Tibial nerve (tissue), 4 donors: ENCODE measurements around the gene WDR12. TPM values are rescaled to one million over a fixed set of nuclear protein-coding genes. Genes with fewer than 3 reads are reported as not detected.
A peak's percentile ranks its signal among the peaks of the same experiment; 100 is the strongest.

ENCODE experiments used
- DNase-seq, 2 donors: peaks; one replicate each; pipeline ENCODE4 v3.0.0-alpha.2; 2019; ENCODE audit warnings: low spot score in 2 of 2
- H3K27ac ChIP-seq, 4 donors: fragments of 200-600 bp; sonication (generic) in 3 of 4; one replicate each; pipeline ENCODE4 v1.5.1; 2017 to 2019; ENCODE audit warnings: mild to moderate bottlenecking in 1 of 4
- H3K27me3 ChIP-seq, 2 donors: fragments of 200-600 bp; sonication (generic) in 1 of 2; one replicate each; pipeline versions ENCODE4 v1.5.1 to v1.6.0; 2017 to 2019
- H3K36me3 ChIP-seq, 3 donors: fragments of 200-600 bp; sonication (generic); one replicate each; pipeline ENCODE4 v1.5.1; 2018 to 2019
- H3K4me1 ChIP-seq, 4 donors: fragments of 200-600 bp; sonication (generic) in 3 of 4; one replicate each; pipeline ENCODE4 v1.5.1; 2017 to 2019
- H3K4me3 ChIP-seq, 4 donors: fragments of 200-600 bp; sonication (generic) in 3 of 4; one replicate each; pipeline ENCODE4 v1.5.1; 2017 to 2019; ENCODE audit warnings: mild to moderate bottlenecking in 1 of 4, moderate library complexity in 1 of 4
- H3K9me3 ChIP-seq, 4 donors: fragments of 200-600 bp; sonication (generic) in 3 of 4; one replicate each; pipeline ENCODE4 v1.5.1; 2017 to 2019
- CTCF ChIP-seq, 5 experiments: fragments of 200-600 bp in 3 of 5; fragments of 450-650 bp in 2 of 5; sonication (generic) in 3 of 5; IDR thresholded peaks; one replicate each; pipeline ENCODE4 v1.5.1; 2016 to 2019; ENCODE audit warnings: antibody characterized with exemption in 5 of 5, mild to moderate bottlenecking in 3 of 5, moderate library complexity in 2 of 5
- EP300 ChIP-seq, 2 donors: sonication (generic); formaldehyde crosslinking; IDR thresholded peaks; one replicate each; pipeline ENCODE4 v1.6.1; 2017; ENCODE audit warnings: antibody characterized with exemption in 2 of 2, mild to moderate bottlenecking in 1 of 2
- POLR2A ChIP-seq, 2 donors: fragments of 450-650 bp; IDR thresholded peaks; one replicate each; pipeline ENCODE4 v1.6.1; 2017; ENCODE audit warnings: antibody characterized with exemption in 2 of 2, mild to moderate bottlenecking in 2 of 2, moderate library complexity in 2 of 2
- WGBS, 2 donors: methylation state at CpG; one replicate each; pipeline ENCODE4 v1.1.5; 2018; 5-methylcytosine and 5-hydroxymethylcytosine counted together
- total RNA-seq, 4 donors: library from RNA; depleted of rRNA; stranded (reverse); fragments of >200 nt; gene quantifications; one replicate each; pipeline ENCODE4 v1.1.0, GENCODE V29; 2016

WDR12 gene
- total RNA-seq, 4 donors from 2014 or later, result 9.8 to 18.3 (median 12.4) TPM

DNA sequence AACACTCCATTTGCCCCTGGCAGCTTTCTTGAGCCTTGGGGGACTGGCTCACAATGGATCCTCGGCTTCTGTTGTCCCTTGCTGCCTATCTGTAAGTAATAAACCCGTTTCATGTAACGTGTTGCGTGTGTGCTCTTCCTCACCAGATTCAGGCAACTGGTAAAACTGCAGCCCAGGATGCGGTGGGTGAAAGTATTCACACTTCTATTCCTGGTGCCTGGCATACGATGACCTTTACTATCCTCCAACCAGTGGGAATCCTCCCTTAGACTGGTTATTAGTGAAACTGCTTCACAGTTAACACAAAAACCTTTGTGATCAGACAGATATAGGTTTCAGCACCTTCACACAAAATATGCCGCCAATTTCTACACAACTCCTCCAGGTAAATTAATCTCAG is 26.3 kb downstream of the WDR12 start:
- H3K36me3 ChIP-seq, result peaks cover 0 to 83% (median 5%) of the 10 kb centered on the region in 3 donors
- WGBS, 2 donors, result 93% methylated on average over 7 of the region's 7 CpGs
- no peak overlapping the region for H3K27ac ChIP-seq

DNA sequence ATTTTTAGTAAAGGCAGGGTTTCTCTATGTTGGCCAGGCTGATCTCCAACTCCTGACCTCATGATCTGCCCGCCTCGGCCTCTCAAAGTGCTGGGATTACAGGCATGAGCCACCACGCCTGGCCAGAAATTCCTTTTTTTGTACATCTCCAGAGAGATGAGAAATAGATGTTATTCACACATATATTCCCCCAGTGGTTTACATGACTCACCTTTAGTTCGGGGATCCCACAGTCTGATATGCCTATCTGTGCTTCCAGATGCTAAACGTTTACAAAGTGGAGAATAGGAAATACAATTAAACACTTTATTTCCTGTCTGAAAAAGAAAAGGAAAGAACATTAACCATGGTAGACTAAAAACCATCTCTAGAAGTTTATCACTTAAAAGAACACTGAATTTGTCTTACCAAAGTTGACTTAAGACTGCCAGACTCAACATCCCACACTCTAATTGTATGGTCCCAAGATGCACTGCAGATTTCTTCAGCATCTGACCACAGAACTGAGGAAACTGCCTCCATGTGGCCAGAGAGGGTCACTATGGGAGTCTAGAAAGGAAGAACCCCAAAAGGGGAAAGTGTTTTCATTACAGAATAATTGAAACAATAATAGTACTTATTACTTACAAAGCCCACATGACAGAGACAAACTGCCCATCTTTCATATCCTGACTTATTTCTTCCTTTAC is 27.3 kb downstream of the WDR12 start:
- Histone ChIP-seq H3K4me1 (no peaks in the 10 kb centered on the region), H3K27ac (no peak overlapping the region), H3K36me3 (peaks cover 0 to 84% (median 0%) of the 10 kb centered on the region in 3 donors), H3K27me3 (no peaks in the 10 kb centered on the region), H3K4me3 (no peak overlapping the region), H3K9me3 (no peaks in the 10 kb centered on the region)
- DNase-seq, result no peak
- WGBS, 2 donors, result 82 to 87% methylated on average over 5 of the region's 5 CpGs
- TF ChIP-seq CTCF (IDR thresholded peaks at IDR 0.05) (no peak), EP300 (IDR thresholded peaks at IDR 0.05) (no peak), POLR2A (IDR thresholded peaks at IDR 0.05) (no peak)

More for the DNA sequence above, 26.3 kb downstream of the WDR12 start:
- DNase-seq, result no peak
- Histone ChIP-seq H3K4me1 (no peaks in the 10 kb centered on the region), H3K9me3 (no peaks in the 10 kb centered on the region), H3K4me3 (no peak overlapping the region), H3K27me3 (no peaks in the 10 kb centered on the region)
- TF ChIP-seq POLR2A (IDR thresholded peaks at IDR 0.05) (no peak), EP300 (IDR thresholded peaks at IDR 0.05) (no peak), CTCF (IDR thresholded peaks at IDR 0.05) (no peak)

DNA sequence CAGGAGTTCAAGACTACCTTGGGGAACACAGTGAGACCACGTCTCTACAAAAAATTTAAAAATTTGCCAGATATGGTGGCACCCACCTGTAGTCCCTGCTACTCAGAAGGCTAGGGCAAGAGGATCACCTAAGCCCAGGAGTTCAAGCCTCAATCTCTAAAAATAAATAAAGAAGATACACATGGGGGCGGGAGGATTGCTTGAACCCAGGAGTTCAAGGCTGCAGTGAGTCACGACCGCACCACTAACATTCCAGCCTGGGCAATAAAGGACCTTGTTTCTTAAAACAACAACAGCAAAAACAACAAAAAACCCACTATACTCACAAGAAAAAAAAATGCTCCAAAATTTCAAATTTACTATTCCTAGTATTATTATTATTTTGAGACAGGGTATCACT is 29.9 kb downstream of the WDR12 start:
- no peaks in the 10 kb centered on the region for H3K27me3 ChIP-seq
- WGBS, 2 donors, result 76 to 81% methylated on average over 4 of the region's 4 CpGs
- H3K4me1 ChIP-seq, result no peaks in the 10 kb centered on the region
- TF ChIP-seq EP300 (IDR thresholded peaks at IDR 0.05) (no peak), CTCF (IDR thresholded peaks at IDR 0.05) (no peak), POLR2A (IDR thresholded peaks at IDR 0.05) (no peak)
- H3K36me3 ChIP-seq, result peaks cover 0 to 70% (median 0%) of the 10 kb centered on the region in 3 donors
- H3K4me3 ChIP-seq, result no peak overlapping the region
- H3K27ac ChIP-seq, result no peak overlapping the region
- no peak for DNase-seq
- no peaks in the 10 kb centered on the region for H3K9me3 ChIP-seq

DNA sequence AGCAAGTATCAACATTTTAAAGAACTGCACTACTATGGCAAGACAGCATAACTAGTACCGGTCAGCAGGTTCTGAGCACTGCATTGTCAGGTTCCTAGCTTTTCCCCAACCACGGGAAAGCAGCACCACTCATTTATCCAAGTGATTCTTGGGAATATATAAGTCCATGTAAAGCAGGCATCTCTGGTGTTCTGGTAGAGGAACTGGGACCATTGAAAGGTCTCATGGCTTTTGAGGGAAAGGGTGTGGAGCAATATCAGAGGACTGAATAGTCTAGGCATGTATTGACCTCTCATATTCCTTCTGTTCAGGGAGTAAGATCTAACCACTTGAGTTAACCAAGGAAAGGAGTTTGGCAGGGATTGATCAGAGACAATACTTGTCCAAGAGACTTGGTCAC is 33.8 kb downstream of the WDR12 start:
- WGBS, 2 donors, result 93 to 99% methylated on average over 2 of the region's 2 CpGs
- Histone ChIP-seq H3K4me3 (no peak overlapping the region), H3K27me3 (no peaks in the 10 kb centered on the region), H3K36me3 (peaks cover 0 to 43% (median 0%) of the 10 kb centered on the region in 3 donors), H3K9me3 (no peaks in the 10 kb centered on the region), H3K4me1 (no peaks in the 10 kb centered on the region), H3K27ac (no peak overlapping the region)
- DNase-seq, result no peak
- TF ChIP-seq CTCF (IDR thresholded peaks at IDR 0.05) (no peak), EP300 (IDR thresholded peaks at IDR 0.05) (no peak), POLR2A (IDR thresholded peaks at IDR 0.05) (no peak)

GRCh38 chr2:202871300-202872141 is 40.0 kb downstream of the WDR12 start, which contains the start of gene ICA1L:
Gene ICA1L, minus strand, starts transcription at chr2:202871766. Its CDS starts 42,757 bp downstream, at chr2:202829009.
- H3K36me3 ChIP-seq, result no peaks in the 10 kb centered on the region
- H3K27me3 ChIP-seq, result no peaks in the 10 kb centered on the region
- peak in 1 of 2 donors; percentile 38 for DNase-seq
- no peak for TF ChIP-seq EP300 (IDR thresholded peaks at IDR 0.05)
- TF ChIP-seq CTCF (IDR thresholded peaks at IDR 0.05), result peak in 1 of 5 experiments; percentile 12
- TF ChIP-seq POLR2A (IDR thresholded peaks at IDR 0.05), result no peak
- peak within 1 kb of the TSS; percentile 55 to 90 (median 84) for H3K4me3 ChIP-seq
- H3K9me3 ChIP-seq, result no peaks in the 10 kb centered on the region
- peaks cover 0 to 11% (median 2%) of the 10 kb centered on the region in 4 donors for H3K4me1 ChIP-seq
- H3K27ac ChIP-seq, result peak within 1 kb of the TSS; percentile 20 to 89 (median 57)
- 0% methylated on average over 41 to 53 of the region's 93 CpGs for WGBS, 2 donors
